GM23248 (cell line): ENCODE results near the gene SYT4.

ENCODE experiments used
- EZH2 ChIP-seq: fragments of 200-600 bp; sonication (generic); IDR thresholded peaks from 2 replicates; pipeline ENCODE4 v1.6.1; 2018; ENCODE audit warnings: antibody characterized with exemption, mild to moderate bottlenecking; ENCODE audit not compliant: insufficient read depth, poor library complexity, severe bottlenecking
- EZH2phosphoT487 ChIP-seq: fragments of 200-600 bp; sonication (generic); IDR thresholded peaks from 2 replicates; pipeline ENCODE4 v1.6.1; 2018; ENCODE audit warnings: antibody characterized with exemption, moderate library complexity, mild to moderate bottlenecking, low read depth; ENCODE audit not compliant: insufficient read depth

- TF ChIP-seq EZH2 (no peak), EZH2phosphoT487 (no peak)
Measured at GRCh38 chr18:43271593-43272432, 5.5 kb downstream of the SYT4 start.
